ENCODE data around the gene CAPZB. TPM values are rescaled to one million over a fixed set of nuclear protein-coding genes. Genes with fewer than 3 reads are reported as not detected.
A peak's percentile ranks its signal among the peaks of the same experiment; 100 is the strongest.

CAPZB gene
- total and polyA plus RNA-seq, 2 experiments from 2014 or later = 86.2 to 278 TPM

GRCh38 chr1:19450811-19451515 is 34.4 kb downstream of the CAPZB start:
- TF ChIP-seq CTCF (IDR thresholded peaks at IDR 0.05; ENCODE audit: low read depth, low read length) = no peak
- H3K9me3 ChIP-seq (ENCODE audit: low read depth) = no peaks in the 10 kb centered on the region
- H3K36me3 ChIP-seq = no peaks in the 10 kb centered on the region
- no peak overlapping the region for H3K4me3 ChIP-seq
- H3K4me1 ChIP-seq (ENCODE audit: low read depth) = peaks cover 44% of the 10 kb centered on the region
- DNase-seq (ENCODE audit: low read depth in 1 of 2, low spot score in 1 of 2) = peak in 1 of 2 donors; percentile 93
- H3K27me3 ChIP-seq = no peaks in the 10 kb centered on the region
- no peak overlapping the region for H3K27ac ChIP-seq

DNA sequence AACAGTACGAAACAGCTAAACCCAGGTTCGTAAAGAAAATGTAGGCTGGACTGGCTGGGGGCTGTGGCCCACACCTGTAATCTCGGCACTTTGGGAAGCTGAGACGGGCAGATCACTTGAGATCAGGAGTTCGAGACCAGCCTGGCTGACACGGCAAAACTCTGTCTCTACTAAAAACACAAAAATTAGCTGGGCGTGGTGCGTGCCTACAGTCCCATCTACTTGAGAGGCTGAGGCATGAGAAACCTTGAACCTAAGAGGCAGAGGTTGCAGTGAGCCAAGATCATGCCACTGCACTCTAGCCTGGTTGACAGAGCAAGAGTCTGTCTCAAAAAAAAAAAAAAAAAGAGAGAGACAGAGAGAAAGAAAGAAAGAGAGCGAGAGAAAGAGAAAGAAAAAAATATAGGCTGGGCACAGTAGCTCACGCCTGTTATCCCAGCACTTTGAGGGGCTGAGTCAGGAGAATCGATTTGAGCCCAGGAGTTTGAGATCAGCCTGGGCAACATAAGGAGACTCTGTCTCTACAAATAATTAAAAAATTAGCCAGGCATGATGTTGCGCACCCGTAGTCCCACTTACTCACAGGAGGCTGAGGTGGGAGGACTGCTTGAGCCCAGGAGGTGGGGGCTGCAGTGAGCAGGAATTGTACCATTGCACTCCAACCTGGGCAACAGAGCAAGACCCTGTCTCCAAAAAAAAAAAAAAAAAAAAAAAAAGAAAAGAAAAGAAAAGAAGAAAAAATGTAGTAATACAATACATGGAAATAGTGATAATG is 35.7 kb downstream of the CAPZB start:
- Histone ChIP-seq H3K9me3 (ENCODE audit: low read depth) (no peaks in the 10 kb centered on the region), H3K36me3 (no peaks in the 10 kb centered on the region), H3K27ac (peak overlapping the region; percentile 39), H3K4me1 (ENCODE audit: low read depth) (peaks cover 44% of the 10 kb centered on the region), H3K4me3 (no peak overlapping the region), H3K27me3 (no peaks in the 10 kb centered on the region)
- no peak for TF ChIP-seq CTCF (IDR thresholded peaks at IDR 0.05; ENCODE audit: low read depth, low read length)
- no peak for DNase-seq (ENCODE audit: low read depth in 1 of 2, low spot score in 1 of 2)

DNA sequence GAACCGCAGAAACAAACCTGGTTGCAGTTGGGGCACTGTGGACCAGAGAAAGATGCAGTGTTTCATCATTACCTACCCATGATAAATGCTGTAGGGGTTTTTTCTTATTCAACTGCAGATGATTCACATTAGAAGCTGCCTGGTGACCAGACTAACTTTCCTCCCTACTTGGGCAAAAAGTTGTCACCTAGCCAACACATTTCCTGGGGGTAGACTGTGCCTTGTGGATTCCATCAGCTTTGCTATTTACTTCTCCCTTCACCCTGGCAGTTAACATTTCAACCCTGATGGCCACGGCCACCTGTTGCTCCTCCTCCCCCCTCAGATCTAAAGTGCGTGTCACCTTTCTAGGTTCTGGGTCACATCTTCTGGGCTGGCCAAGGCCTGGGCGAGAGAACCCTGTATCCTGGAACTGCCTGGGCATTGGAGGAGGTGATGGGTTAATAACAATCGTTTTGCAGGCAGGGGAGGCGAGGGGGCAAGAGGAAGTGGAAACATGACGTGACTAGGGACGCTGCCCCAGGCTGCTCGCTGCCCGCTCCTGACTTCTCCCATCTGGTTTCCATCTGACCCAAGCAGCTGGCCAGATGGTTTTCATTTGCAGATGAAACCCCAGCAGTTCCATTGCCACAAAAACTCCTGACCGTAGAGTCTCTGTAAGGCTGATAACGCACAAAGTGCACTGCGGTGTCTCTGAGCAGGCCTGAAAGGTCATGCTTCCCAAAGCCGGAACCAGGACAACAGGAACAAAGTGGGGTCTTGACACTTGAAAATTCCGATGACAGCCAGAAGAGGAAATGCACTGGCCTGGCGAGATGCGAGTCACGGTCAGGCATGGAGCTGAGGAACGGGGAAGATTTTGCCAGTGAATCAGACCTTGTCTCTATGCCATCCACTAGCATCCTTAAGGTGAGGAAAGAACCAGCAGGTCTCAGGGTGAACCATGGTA is 36.6 kb downstream of the CAPZB start:
- Histone ChIP-seq H3K4me1 (ENCODE audit: low read depth) (peaks cover 38% of the 10 kb centered on the region), H3K9me3 (ENCODE audit: low read depth) (no peaks in the 10 kb centered on the region), H3K4me3 (no peak overlapping the region), H3K27me3 (no peaks in the 10 kb centered on the region), H3K27ac (peak overlapping the region; percentile 39), H3K36me3 (no peaks in the 10 kb centered on the region)
- DNase-seq (ENCODE audit: low read depth in 1 of 2, low spot score in 1 of 2) = peak; percentile 89 to 90
- TF ChIP-seq CTCF (IDR thresholded peaks at IDR 0.05; ENCODE audit: low read depth, low read length) = no peak

GRCh38 chr1:19447550-19447949 is 37.8 kb downstream of the CAPZB start:
- H3K36me3 ChIP-seq = no peaks in the 10 kb centered on the region
- H3K27me3 ChIP-seq = no peaks in the 10 kb centered on the region
- no peak for TF ChIP-seq CTCF (IDR thresholded peaks at IDR 0.05; ENCODE audit: low read depth, low read length)
- no peak overlapping the region for H3K27ac ChIP-seq
- no peak overlapping the region for H3K4me3 ChIP-seq
- no peaks in the 10 kb centered on the region for H3K9me3 ChIP-seq (ENCODE audit: low read depth)
- H3K4me1 ChIP-seq (ENCODE audit: low read depth) = peaks cover 38% of the 10 kb centered on the region
- DNase-seq (ENCODE audit: low read depth in 1 of 2, low spot score in 1 of 2) = no peak
